Type B pancreatic cell (in vitro differentiated cells): ENCODE measurements around the gene LAPTM5. TPM values are rescaled to one million over a fixed set of nuclear protein-coding genes. Genes with fewer than 3 reads are reported as not detected.

Source experiments
- DNase-seq: peaks from one replicate; pipeline ENCODE4 v3.0.0; 2021; ENCODE audit warnings: mixed read lengths; ENCODE audit not compliant: unreplicated experiment; ENCODE audit errors: extremely low spot score
- H3K27ac Mint-ChIP-seq: 2 replicates; pipeline ENCODE4 v1.8.0; 2021; ENCODE audit warnings: mild to moderate bottlenecking, mixed read lengths
- H3K27me3 Mint-ChIP-seq: 2 replicates; pipeline ENCODE4 v1.8.0; 2021; ENCODE audit warnings: mixed read lengths
- H3K36me3 Mint-ChIP-seq: 2 replicates; pipeline ENCODE4 v1.8.0; 2021; ENCODE audit warnings: mixed read lengths
- H3K4me1 Mint-ChIP-seq: one replicate; pipeline ENCODE4 v1.8.0; 2021; ENCODE audit warnings: mixed read lengths; ENCODE audit not compliant: unreplicated experiment
- H3K4me3 Mint-ChIP-seq: 2 replicates; pipeline ENCODE4 v1.8.0; 2021; ENCODE audit warnings: mild to moderate bottlenecking, mixed read lengths
- H3K9me3 Mint-ChIP-seq: 2 replicates; pipeline ENCODE4 v1.8.0; 2021; ENCODE audit warnings: mixed read lengths
- CTCF ChIP-seq: fragments of 200-600 bp; sonication (generic); conservative IDR thresholded peaks from 2 replicates; pipeline ENCODE4 v1.5.0; 2021; ENCODE audit warnings: antibody characterized with exemption, mild to moderate bottlenecking
- total RNA-seq: library from RNA; stranded (reverse); gene quantifications from 2 replicates; pipeline ENCODE4 v1.2.1, GENCODE V29; 2021; ENCODE audit warnings: low replicate concordance

The LAPTM5 gene
- total RNA-seq, 1 donor from 2014 or later, result 0.24 TPM

- H3K27me3 Mint-ChIP-seq, result no peaks in the 10 kb centered on the region
- no peak overlapping the region for H3K4me3 Mint-ChIP-seq
- H3K36me3 Mint-ChIP-seq, result no peaks in the 10 kb centered on the region
- no peak for DNase-seq
- no peaks in the 10 kb centered on the region for H3K9me3 Mint-ChIP-seq
- peaks cover 16% of the 10 kb centered on the region for H3K4me1 Mint-ChIP-seq
- no peak overlapping the region for H3K27ac Mint-ChIP-seq
- no peak for TF ChIP-seq CTCF
These were observed 7.5 kb upstream of the LAPTM5 start for GRCh38 chr1:30764939-30765555.

GRCh38 chr1:30764396-30764795 lies 6.8 kb upstream of the LAPTM5 start:
- Mint-ChIP-seq H3K4me1 (peaks cover 23% of the 10 kb centered on the region), H3K27ac (no peak overlapping the region), H3K4me3 (no peak overlapping the region), H3K36me3 (no peaks in the 10 kb centered on the region), H3K9me3 (no peaks in the 10 kb centered on the region), H3K27me3 (no peaks in the 10 kb centered on the region)
- TF ChIP-seq CTCF, result no peak
- DNase-seq, result no peak

GRCh38 chr1:30763651-30764248 lies 6.2 kb upstream of the LAPTM5 start:
- no peak for DNase-seq
- Mint-ChIP-seq H3K36me3 (no peaks in the 10 kb centered on the region), H3K4me3 (no peak overlapping the region), H3K27me3 (no peaks in the 10 kb centered on the region), H3K9me3 (no peaks in the 10 kb centered on the region), H3K27ac (no peak overlapping the region), H3K4me1 (peaks cover 23% of the 10 kb centered on the region)
- TF ChIP-seq CTCF, result no peak

- Mint-ChIP-seq H3K36me3 (no peaks in the 10 kb centered on the region), H3K27me3 (no peaks in the 10 kb centered on the region), H3K9me3 (no peaks in the 10 kb centered on the region), H3K27ac (no peak overlapping the region), H3K4me1 (peaks cover 23% of the 10 kb centered on the region), H3K4me3 (no peak overlapping the region)
- TF ChIP-seq CTCF, result no peak
- no peak for DNase-seq
These were observed 5.5 kb upstream of the LAPTM5 start for GRCh38 chr1:30762930-30763650.

GRCh38 chr1:30762152-30762929 lies 4.8 kb upstream of the LAPTM5 start:
- no peaks in the 10 kb centered on the region for H3K9me3 Mint-ChIP-seq
- peaks cover 23% of the 10 kb centered on the region for H3K4me1 Mint-ChIP-seq
- no peaks in the 10 kb centered on the region for H3K27me3 Mint-ChIP-seq
- H3K36me3 Mint-ChIP-seq, result no peaks in the 10 kb centered on the region
- no peak for DNase-seq
- no peak overlapping the region for H3K27ac Mint-ChIP-seq
- no peak for TF ChIP-seq CTCF
- H3K4me3 Mint-ChIP-seq, result no peak overlapping the region
